BJ (cell line): ENCODE measurements around the gene ECE2. TPM values are rescaled to one million over a fixed set of nuclear protein-coding genes. Genes with fewer than 3 reads are reported as not detected.

Source experiments
- CTCF ChIA-PET: fragments of 350-600 bp; formaldehyde crosslinking; extraction: SDS; loops from one replicate; lab custom pipeline; 2021; ENCODE audit warnings: antibody characterized with exemption, inconsistent platforms; lab: Yijun Ruan, JAX
- POLR2A ChIA-PET: fragments of 300-600 bp; sonication (Branson Sonifier 250); formaldehyde crosslinking; extraction: SDS; loops from one replicate; lab custom pipeline; 2021; ENCODE audit warnings: antibody characterized with exemption; lab: Charles Lee
- DNase-seq: peaks from one replicate; pipeline ENCODE4 v3.0.0-alpha.2; 2011; ENCODE audit warnings: low read depth
- H3K27me3 ChIP-seq: 2 replicates; pipeline ENCODE4 v1.6.0; 2011; ENCODE audit warnings: low read length; ENCODE audit not compliant: control insufficient read depth, insufficient read depth
- H3K36me3 ChIP-seq: 2 replicates; pipeline ENCODE4 v1.5.1; 2011; ENCODE audit warnings: low read length; ENCODE audit not compliant: control insufficient read depth, insufficient read depth
- H3K4me3 ChIP-seq: 2 replicates; pipeline ENCODE4 v1.5.1; 2011; ENCODE audit warnings: low read depth, mild to moderate bottlenecking, control low read depth, low read length
- CTCF ChIP-seq: IDR thresholded peaks from 2 replicates; pipeline ENCODE4 v1.5.1; 2011; ENCODE audit warnings: low read depth, mild to moderate bottlenecking, control low read depth, inconsistent platforms, low read length, moderate library complexity; ENCODE audit not compliant: insufficient read depth
- polyA plus RNA-seq: library from polyadenylated mRNA; depleted of rRNA; stranded (reverse); fragments of >200 nt; gene quantifications from 2 replicates; pipeline ENCODE4 v1.2.3, GENCODE V29; 2011

Gene ECE2
- polyA plus RNA-seq, 1 experiment: not detected

DNA sequence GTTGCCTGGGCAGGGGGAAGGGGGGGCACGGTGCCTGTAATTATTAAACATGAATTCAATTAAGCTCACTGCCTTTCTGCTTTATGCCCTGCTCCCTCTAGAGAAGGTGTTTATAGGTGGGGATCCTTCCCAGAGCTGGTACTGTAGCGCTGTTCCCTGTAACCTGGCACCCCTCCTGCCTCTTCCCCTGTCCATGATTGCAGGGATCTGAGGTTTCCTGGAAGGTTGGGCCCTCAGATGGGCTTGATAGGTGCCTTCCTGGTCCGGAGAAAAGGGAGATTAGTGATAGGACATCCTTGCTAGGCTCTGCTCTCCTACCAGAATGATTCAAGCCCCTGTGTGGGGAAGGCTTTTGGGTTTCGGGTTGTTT lies 59.5 kb downstream of the ECE2 start:
- H3K4me3 ChIP-seq: peak overlapping the region; percentile 71; the same call in 1 of the 2 replicates
- peaks cover 27% of the 10 kb centered on the region for H3K36me3 ChIP-seq
- ChIA-PET CTCF (no interaction called here), POLR2A (no interaction called here)
- H3K27me3 ChIP-seq: no peaks in the 10 kb centered on the region
- DNase-seq: no peak
- no peak for TF ChIP-seq CTCF

GRCh38 chr3:184335661-184336546 lies 60.1 kb downstream of the ECE2 start:
- no peaks in the 10 kb centered on the region for H3K27me3 ChIP-seq
- no peak for DNase-seq
- TF ChIP-seq CTCF: no peak
- H3K36me3 ChIP-seq: peaks cover 27% of the 10 kb centered on the region
- CTCF ChIA-PET: interaction anchor here (1.4 to 1.5 kb wide), 2 partner anchors 8 to 36 kb away, joined by 4 to 8 read pairs; no protein-coding TSS in a partner anchor
- H3K4me3 ChIP-seq: peak overlapping the region; percentile 71
- POLR2A ChIA-PET: no interaction called here

DNA sequence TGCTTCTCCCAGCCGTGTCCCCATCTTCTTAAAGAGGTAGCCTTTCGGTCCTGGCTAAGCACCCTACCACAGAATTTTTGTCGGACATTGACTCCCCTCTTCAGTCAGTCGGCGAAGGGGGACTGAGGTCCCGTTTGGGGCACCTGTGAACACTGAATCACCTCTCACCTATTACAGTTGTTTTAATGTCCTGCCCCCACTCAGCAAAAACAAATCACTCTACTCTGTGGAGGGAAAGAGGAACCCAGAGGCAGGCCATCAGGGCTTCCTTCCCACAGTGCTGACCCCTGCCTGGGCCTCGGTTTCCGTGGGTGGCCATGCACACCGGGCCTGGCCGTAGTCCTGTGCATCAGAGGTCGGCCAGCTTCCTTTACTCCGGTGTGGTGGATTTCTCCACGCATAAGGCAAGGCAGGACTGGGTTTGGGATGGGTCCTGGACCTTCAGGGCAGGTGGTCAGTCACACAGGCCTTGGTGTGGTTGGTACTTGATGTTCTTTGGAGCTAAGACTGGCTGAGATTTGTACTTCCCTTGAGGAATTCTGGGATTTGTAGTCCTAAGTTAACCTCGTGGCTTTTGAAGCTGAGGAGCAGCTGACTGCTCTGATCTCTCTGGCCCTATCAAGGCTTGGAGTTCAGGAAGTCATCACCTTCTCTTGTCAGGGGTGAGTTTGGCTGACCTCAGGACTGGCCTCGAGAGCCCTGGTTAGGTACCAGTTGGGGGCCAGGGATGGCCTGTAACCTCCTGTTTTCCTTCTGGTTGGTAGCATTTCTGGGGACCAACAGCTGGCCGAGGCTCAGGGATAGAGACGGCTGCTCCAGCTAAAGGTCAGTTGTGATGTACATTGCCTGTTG lies 61.0 kb downstream of the ECE2 start:
- POLR2A ChIA-PET: interaction anchor here (0.6 to 0.7 kb wide), 2 partner anchors 21 to 152 kb away, joined by 3 to 5 read pairs; no protein-coding TSS in a partner anchor
- TF ChIP-seq CTCF: no peak
- Histone ChIP-seq H3K4me3 (peak overlapping the region; percentile 71), H3K36me3 (peaks cover 21% of the 10 kb centered on the region), H3K27me3 (no peaks in the 10 kb centered on the region)
- no peak for DNase-seq
- CTCF ChIA-PET: interaction anchor here (1.3 to 10.5 kb wide), 5 partner anchors 9 to 36 kb away, joined by 4 to 65 read pairs (median 6); no protein-coding TSS in a partner anchor

DNA sequence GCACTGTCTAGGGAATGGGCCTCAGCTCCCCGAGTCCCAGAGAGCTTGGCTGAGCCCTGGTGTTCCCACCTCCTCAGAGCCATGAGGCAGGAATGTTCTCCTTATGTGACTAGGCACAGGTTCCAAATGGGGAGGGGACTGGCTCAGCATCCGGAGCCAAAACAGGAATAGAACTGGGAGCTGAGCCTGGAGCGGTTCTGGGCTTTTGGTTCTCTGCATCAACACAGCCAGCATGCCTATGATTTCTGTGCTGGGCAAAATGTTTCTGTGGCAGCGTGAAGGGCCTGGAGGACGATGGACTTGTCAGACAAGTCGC lies 61.5 kb downstream of the ECE2 start, which contains the start of gene FAM131A:
Gene FAM131A (plus strand): TSS at position 202 of the 316 bp plus-strand sequence. CDS start 31 bp downstream, at position 233.
- CTCF ChIA-PET: interaction anchor here (1.3 to 10.5 kb wide), 5 partner anchors 8 to 35 kb away, joined by 4 to 65 read pairs (median 6); no protein-coding TSS in a partner anchor
- Histone ChIP-seq H3K36me3 (peaks cover 17% of the 10 kb centered on the region), H3K27me3 (no peaks in the 10 kb centered on the region), H3K4me3 (peak within 1 kb of the TSS; percentile 71)
- DNase-seq: no peak
- POLR2A ChIA-PET: interaction anchor here (0.6 kb wide), 1 partner anchor 22 kb away, joined by 3 read pairs; no protein-coding TSS in a partner anchor
- TF ChIP-seq CTCF: no peak
